Central memory CD8-positive, alpha-beta T cell (primary cell): ENCODE results near the gene TSC22D2.

Experiments
- ATAC-seq: fragments of 150-1000 bp; cut with Tn5 transposase; replicated peaks from 2 replicates; pipeline ENCODE4 v1.10.0; 2022; ENCODE audit warnings: mild to moderate bottlenecking, moderate FRiP score, moderate number of reproducible peaks; ENCODE audit not compliant: poor library complexity, severe bottlenecking; ENCODE audit errors: extremely low read depth
- DNase-seq, 2 donors: peaks; one replicate each; pipeline ENCODE4 v3.0.0; 2021; ENCODE audit warnings: low spot score in 2 of 2
- H3K27ac Mint-ChIP-seq: one replicate; pipeline ENCODE4 v1.8.0; 2022; ENCODE audit warnings: low read depth, mild to moderate bottlenecking, moderate library complexity, mixed read lengths
- H3K27me3 Mint-ChIP-seq: one replicate; pipeline ENCODE4 v1.8.0; 2022; ENCODE audit warnings: mixed read lengths
- H3K36me3 Mint-ChIP-seq: one replicate; pipeline ENCODE4 v1.8.0; 2022; ENCODE audit warnings: mild to moderate bottlenecking, moderate library complexity, mixed read lengths; ENCODE audit not compliant: insufficient read depth
- H3K4me1 Mint-ChIP-seq: one replicate; pipeline ENCODE4 v1.8.0; 2022; ENCODE audit warnings: mixed read lengths
- H3K4me3 Mint-ChIP-seq: one replicate; pipeline ENCODE4 v1.8.0; 2022; ENCODE audit warnings: mild to moderate bottlenecking, moderate library complexity, mixed read lengths
- H3K9me3 Mint-ChIP-seq: one replicate; pipeline ENCODE4 v1.8.0; 2022; ENCODE audit warnings: mixed read lengths

The TSC22D2 gene

GRCh38 chr3:150373234-150373875 is 34.7 kb upstream of the TSC22D2 start:
- peak overlapping the region; percentile 56 for H3K4me3 Mint-ChIP-seq
- no peak for DNase-seq
- no peaks in the 10 kb centered on the region for H3K9me3 Mint-ChIP-seq
- H3K36me3 Mint-ChIP-seq, result no peaks in the 10 kb centered on the region
- H3K4me1 Mint-ChIP-seq, result peaks cover 8% of the 10 kb centered on the region
- peak overlapping the region; percentile 87 for H3K27ac Mint-ChIP-seq
- ATAC-seq, result no peak
- H3K27me3 Mint-ChIP-seq, result no peaks in the 10 kb centered on the region

GRCh38 chr3:150374975-150375374 is 33.1 kb upstream of the TSC22D2 start:
- H3K27ac Mint-ChIP-seq, result no peak overlapping the region

GRCh38 chr3:150376001-150376848 is 31.9 kb upstream of the TSC22D2 start:
- ATAC-seq (no peak), DNase-seq (no peak)
- no peaks in the 10 kb centered on the region for H3K36me3 Mint-ChIP-seq

More at GRCh38 chr3:150374975-150375374, 33.1 kb upstream of the TSC22D2 start:
- Mint-ChIP-seq H3K4me1 (peaks cover 8% of the 10 kb centered on the region), H3K27me3 (no peaks in the 10 kb centered on the region), H3K36me3 (no peaks in the 10 kb centered on the region), H3K4me3 (no peak overlapping the region), H3K9me3 (no peaks in the 10 kb centered on the region)
- DNase-seq, result no peak
- ATAC-seq, result no peak

DNA sequence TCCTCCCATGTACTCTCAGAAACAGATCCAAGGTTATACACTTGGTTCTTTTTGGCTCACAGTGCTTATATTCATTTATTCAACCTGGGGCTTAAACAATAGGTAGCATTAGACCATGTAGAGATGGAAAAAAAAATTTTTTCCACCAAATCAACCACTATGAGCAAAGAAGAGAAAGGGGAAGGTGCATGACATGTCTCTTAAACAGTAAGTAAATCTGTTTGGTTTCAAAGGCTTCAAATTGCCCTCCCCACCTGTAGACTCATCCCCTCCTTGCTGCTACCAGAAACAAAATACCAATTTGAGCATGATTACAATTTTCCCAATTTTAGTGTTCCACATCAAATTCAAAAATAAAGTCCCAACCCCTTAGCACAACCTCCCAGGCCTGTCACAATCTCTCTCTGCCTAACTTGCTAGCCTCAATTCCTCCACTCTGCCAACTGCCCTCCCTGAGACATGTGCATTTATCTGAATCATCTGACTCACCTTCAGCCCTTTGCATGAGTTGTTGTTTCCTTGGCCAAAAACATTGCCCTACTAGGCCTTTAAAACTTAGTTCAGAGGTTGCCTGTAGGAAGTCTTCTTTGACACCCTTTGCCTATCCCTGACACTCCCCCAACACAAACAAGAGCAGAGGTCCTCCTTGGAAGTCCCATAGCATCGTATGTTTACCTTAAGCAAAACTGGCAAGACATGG is 30.3 kb upstream of the TSC22D2 start:
- Mint-ChIP-seq H3K36me3 (no peaks in the 10 kb centered on the region), H3K27me3 (no peaks in the 10 kb centered on the region), H3K4me1 (peaks cover 8% of the 10 kb centered on the region), H3K27ac (no peak overlapping the region), H3K4me3 (no peak overlapping the region), H3K9me3 (no peaks in the 10 kb centered on the region)
- no peak for DNase-seq
- no peak for ATAC-seq

More at GRCh38 chr3:150376001-150376848, 31.9 kb upstream of the TSC22D2 start:
- Mint-ChIP-seq H3K27me3 (no peaks in the 10 kb centered on the region), H3K4me3 (no peak overlapping the region), H3K4me1 (peaks cover 8% of the 10 kb centered on the region), H3K9me3 (no peaks in the 10 kb centered on the region), H3K27ac (no peak overlapping the region)

- DNase-seq, result no peak
- no peak for ATAC-seq
- Mint-ChIP-seq H3K9me3 (no peaks in the 10 kb centered on the region), H3K4me1 (peaks cover 7% of the 10 kb centered on the region), H3K4me3 (no peak overlapping the region), H3K36me3 (no peaks in the 10 kb centered on the region), H3K27ac (no peak overlapping the region), H3K27me3 (no peaks in the 10 kb centered on the region)
Measured at GRCh38 chr3:150378301-150378748, 29.8 kb upstream of the TSC22D2 start.

GRCh38 chr3:150379469-150379868 is 28.6 kb upstream of the TSC22D2 start:
- no peak overlapping the region for H3K27ac Mint-ChIP-seq
- H3K36me3 Mint-ChIP-seq, result no peaks in the 10 kb centered on the region
- DNase-seq (no peak), ATAC-seq (no peak)
- H3K27me3 Mint-ChIP-seq, result no peaks in the 10 kb centered on the region
- peaks cover 2% of the 10 kb centered on the region for H3K4me1 Mint-ChIP-seq
- no peaks in the 10 kb centered on the region for H3K9me3 Mint-ChIP-seq
- no peak overlapping the region for H3K4me3 Mint-ChIP-seq

DNA sequence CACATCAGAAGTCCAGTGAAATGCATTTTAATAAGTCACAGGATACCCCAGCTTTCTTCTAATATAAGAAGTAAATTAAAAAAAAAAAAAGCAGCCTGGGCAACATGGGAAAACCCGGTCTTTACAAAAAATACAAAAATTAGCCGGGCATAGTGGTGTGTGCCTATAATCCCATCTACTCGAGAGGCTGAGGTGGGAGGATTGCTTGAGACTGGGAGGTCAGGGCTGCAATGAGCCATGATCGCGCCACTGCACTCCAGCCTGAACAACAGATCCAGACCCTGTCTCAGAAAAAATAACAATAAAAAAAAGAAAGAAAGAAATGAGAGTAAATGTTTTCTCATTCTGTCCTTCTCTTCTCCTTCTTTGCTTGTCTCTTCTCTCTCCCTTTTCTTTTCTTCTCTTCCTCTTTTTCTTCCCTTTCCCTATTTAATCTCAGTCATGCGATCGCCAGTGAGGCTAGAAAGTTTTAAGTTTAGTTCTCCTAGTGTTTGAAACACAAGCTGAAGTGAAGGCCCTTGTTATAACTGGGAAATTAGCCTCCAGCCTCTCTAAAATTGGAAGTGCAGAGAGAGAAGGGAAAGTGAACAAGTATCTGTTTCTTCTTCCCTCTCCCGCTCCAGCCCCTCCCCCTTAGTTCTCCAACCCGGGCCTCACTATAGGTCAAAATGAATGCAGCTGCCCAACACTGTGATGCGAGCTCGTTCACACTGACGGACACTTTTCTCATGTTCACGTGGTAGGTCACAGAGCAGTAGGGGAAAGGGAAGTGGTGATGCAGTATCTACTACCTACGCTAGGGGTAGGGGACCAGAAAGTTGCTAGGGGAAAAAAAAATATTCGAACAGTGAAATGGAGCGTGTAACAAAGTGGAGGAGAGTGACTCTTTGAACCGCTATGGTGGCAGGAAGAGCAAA is 23.5 kb upstream of the TSC22D2 start:
- Mint-ChIP-seq H3K36me3 (no peaks in the 10 kb centered on the region), H3K4me1 (peaks cover 17% of the 10 kb centered on the region), H3K4me3 (peak overlapping the region; percentile 61), H3K27ac (peak overlapping the region; percentile 20), H3K9me3 (no peaks in the 10 kb centered on the region), H3K27me3 (no peaks in the 10 kb centered on the region)
- DNase-seq (peak in 1 of 2 donors; percentile 45), ATAC-seq (peak; percentile 97)

- Mint-ChIP-seq H3K4me1 (peaks cover 17% of the 10 kb centered on the region), H3K27ac (peak overlapping the region; percentile 29), H3K4me3 (peak overlapping the region; percentile 61), H3K27me3 (no peaks in the 10 kb centered on the region), H3K9me3 (no peaks in the 10 kb centered on the region), H3K36me3 (no peaks in the 10 kb centered on the region)
- peak; percentile 14 for ATAC-seq
- no peak for DNase-seq
Measured at GRCh38 chr3:150385296-150386242, 22.5 kb upstream of the TSC22D2 start.

DNA sequence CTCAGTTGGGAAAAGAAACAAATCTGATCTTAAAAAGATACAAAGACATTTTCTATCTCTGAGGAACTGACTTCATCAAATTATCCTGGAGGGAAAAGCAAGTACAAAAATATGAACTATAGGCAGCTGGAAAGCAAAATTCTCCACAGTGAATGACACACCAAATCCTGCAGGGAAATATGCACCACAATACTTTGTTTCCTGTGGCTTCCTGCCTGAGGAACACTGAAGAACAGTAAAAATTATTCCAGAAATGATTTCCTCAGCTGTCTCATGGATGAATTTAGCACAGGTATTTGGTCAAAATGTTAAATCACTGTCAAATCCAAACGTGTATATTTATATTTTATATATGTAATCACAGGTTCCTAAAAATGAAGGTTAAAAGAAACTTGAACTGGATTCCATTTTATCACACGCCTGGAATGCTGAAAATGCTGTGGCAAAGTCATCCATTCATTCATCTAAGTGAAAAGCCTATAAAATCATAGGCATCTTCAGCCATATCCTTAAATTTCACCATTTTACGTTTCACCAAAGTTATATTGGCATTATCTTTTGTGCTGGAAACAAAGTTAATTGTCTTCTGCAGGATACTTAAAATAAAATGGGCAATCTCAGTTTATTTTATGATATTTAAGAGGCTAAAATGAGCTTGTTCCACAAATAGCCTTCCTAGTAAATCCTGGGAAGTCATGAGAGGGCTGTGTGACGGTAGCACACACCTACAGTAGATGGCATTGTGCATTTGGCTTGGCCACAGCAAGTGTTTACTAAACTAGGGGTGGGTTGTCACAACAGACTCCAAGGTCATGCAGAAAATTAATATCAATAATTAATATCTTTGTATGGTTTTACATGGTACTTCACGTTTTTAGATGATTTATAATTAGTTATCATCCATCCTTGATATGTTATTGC is 19.3 kb upstream of the TSC22D2 start:
- no peak for ATAC-seq
- Mint-ChIP-seq H3K4me1 (peaks cover 17% of the 10 kb centered on the region), H3K4me3 (no peak overlapping the region), H3K9me3 (no peaks in the 10 kb centered on the region), H3K27ac (no peak overlapping the region), H3K27me3 (no peaks in the 10 kb centered on the region), H3K36me3 (peaks cover 1% of the 10 kb centered on the region)
- DNase-seq, result no peak

GRCh38 chr3:150390087-150390486 is 18.0 kb upstream of the TSC22D2 start:
- no peak overlapping the region for H3K27ac Mint-ChIP-seq
- DNase-seq (no peak), ATAC-seq (no peak)
- peaks cover 9% of the 10 kb centered on the region for H3K4me1 Mint-ChIP-seq
- H3K4me3 Mint-ChIP-seq, result no peak overlapping the region
- peaks cover 1% of the 10 kb centered on the region for H3K36me3 Mint-ChIP-seq
- H3K27me3 Mint-ChIP-seq, result no peaks in the 10 kb centered on the region
- H3K9me3 Mint-ChIP-seq, result no peaks in the 10 kb centered on the region
